Measurements from ENCODE around the gene NKG7. TPM values are rescaled to one million over a fixed set of nuclear protein-coding genes. Genes with fewer than 3 reads are reported as not detected.

Gene NKG7
- total and polyA plus RNA-seq, 2 of the 13 experiments (the other 11 are each of a cell fraction or from before 2014, with no cell fraction given) = 0.40 TPM; not detected in 1

DNA sequence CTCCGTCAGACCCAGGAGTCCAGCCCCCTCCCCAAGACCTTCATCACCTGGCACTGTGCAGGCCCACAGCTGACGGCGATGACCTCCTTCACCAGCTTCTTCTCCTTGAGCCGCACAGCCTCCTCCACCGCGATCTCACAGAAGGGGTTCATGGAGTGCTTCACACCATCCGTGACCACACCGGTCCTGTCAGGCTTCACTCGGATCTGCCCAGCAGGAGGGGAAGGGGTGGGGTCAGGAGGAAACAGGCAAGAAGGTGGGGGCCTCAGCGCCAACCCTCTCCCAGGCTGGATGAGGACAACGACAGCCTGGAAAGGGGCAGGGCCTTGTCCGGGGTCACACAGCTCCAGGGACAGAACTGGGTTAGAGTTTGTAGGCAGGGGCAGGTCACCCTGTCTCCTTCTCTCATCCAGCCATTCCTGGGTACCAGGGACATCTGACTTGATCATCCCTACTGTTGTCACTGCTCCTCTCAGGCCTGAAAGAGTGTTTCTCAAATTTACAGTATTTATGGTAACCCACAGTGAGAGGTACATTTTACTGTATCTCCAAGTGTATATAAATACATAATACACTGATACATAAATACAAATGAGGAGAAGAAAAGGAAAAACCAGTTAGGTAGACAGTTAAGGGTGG, 18.2 kb downstream of the NKG7 start (continued):
- TF ChIP-seq, protein P1, sequence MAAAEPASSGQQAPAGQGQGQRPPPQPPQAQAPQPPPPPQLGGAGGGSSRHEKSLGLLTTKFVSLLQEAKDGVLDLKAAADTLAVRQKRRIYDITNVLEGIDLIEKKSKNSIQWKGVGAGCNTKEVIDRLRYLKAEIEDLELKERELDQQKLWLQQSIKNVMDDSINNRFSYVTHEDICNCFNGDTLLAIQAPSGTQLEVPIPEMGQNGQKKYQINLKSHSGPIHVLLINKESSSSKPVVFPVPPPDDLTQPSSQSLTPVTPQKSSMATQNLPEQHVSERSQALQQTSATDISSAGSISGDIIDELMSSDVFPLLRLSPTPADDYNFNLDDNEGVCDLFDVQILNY (CRISPR knock-in tag; conservative IDR thresholded peaks at IDR 0.05) = no peak
- no peak for TF ChIP-seq ZNF709 (CRISPR knock-in tag; IDR thresholded peaks at IDR 0.05)

DNA sequence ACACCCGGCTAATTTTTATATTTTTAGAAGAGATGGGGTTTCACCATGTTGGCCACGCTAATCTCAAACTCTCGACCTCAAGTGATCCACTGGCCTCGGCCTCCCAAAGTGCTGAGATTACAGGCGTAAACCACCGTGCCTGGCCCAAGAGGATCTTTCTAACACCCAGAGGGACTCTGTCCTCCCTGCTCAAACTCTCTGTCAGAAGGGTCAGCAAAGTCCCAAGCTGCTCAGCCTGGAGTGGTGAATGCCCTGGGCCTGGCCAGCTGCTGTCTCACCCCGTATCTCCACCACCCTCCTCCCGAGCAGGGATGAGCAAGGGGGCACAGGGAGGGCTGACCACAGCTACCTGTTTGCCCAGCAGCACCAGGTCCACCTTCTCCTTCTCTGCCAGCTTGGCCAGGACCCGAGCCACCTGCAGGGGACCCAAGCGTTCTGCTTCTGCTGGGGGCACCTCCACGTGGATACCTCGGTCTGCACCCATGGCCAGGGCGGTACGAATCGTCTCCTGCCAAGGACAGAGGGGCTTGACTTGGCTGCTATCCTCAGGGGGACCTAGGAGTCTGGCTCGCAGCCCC, 19.6 kb downstream of the NKG7 start:
- Histone ChIP-seq H3K4me3 (replicated peaks in 1 of 3; ENCODE audit: insufficient read depth in 1 of 3, low read depth in 2 of 3, low read length in 3 of 3) (peak overlapping the region; percentile 56 to 82 (median 72)), H3K36me3 (replicated peaks in 1 of 2; ENCODE audit: control insufficient read depth in 1 of 2, insufficient read depth in 2 of 2, low read length in 2 of 2) (peaks cover 14 to 30% of the 10 kb centered on the region in 2 experiments), H3K79me2 (ENCODE audit: insufficient read depth, low read length) (peaks cover 61% of the 10 kb centered on the region), H3K27me3 (ENCODE audit: control insufficient read depth in 1 of 2, insufficient read depth in 2 of 2, low read length in 2 of 2) (no peaks in the 10 kb centered on the region; a peak in 1 of 5 replicates), H3K27ac (ENCODE audit: extremely low read length, insufficient read depth, low read length) (peak overlapping the region; percentile 79), H4K20me1 (ENCODE audit: insufficient read depth, low read length) (peaks cover 9% of the 10 kb centered on the region), H3K9ac (ENCODE audit: insufficient read depth, low read depth, low read length) (peak overlapping the region; percentile 99), H2AFZ (ENCODE audit: low read length) (no peak overlapping the region), H3K4me2 (ENCODE audit: low read depth, low read length) (peak overlapping the region; percentile 100), H3K9me3 (ENCODE audit: low read length) (no peaks in the 10 kb centered on the region), H3K4me1 (ENCODE audit: insufficient read depth, low read length) (peaks cover 86% of the 10 kb centered on the region)
- ATAC-seq (no peak), FAIRE-seq (no peak), DNase-seq (ENCODE audit: low spot score) (no peak)
- intact Hi-C loops (cut with micrococcal nuclease; ENCODE audit: unreplicated experiment) (no loop called here), in situ Hi-C loops (cut with HindIII; ENCODE audit: extremely low pct_ligation_motif_present, low pct_unique_long_range_greater_than_20kb) (no loop called here)
- ChIA-PET POLR2A (interaction anchor here (1.4 to 7.2 kb wide), 5 partner anchors 10 to 55 kb away, joined by 4 to 259 read pairs (median 69); partner anchors contain the start of genes ETFB, NKG7 and VSIG10L), CTCF (ENCODE audit: low intra/inter-chr PET ratio, low total read pairs) (no interaction called here)
- no TSS peak for BruUV-seq (replicated peaks)
- 13% methylated on average over 6 of the region's 16 CpGs for whole genome bisulfite sequencing (ENCODE audit: low lambda C conversion rate)
- TF ChIP-seq GZF1 (CRISPR knock-in tag; IDR thresholded peaks at IDR 0.05) (0 out of 2 replicates have a peak, but pooled peaks have one; percentile 33), ZNF44 (CRISPR knock-in tag; IDR thresholded peaks at IDR 0.05) (0 out of 2 replicates have a peak, but pooled peaks have one; percentile 74), ZNF510 (CRISPR knock-in tag; IDR thresholded peaks at IDR 0.05; ENCODE audit: low read depth) (0 out of 2 replicates have a peak, but pooled peaks have one; percentile 31), AGO2 (optimal IDR thresholded peaks at IDR 0.05; ENCODE audit: low read depth, low read length) (peak; percentile 96), MAZ (IDR thresholded peaks at IDR 0.05; ENCODE audit: borderline replicate concordance, low read depth, low read length) (no peak), MAZ (CRISPR knock-in tag; IDR thresholded peaks at IDR 0.05; ENCODE audit: low read depth) (0 out of 2 replicates have a peak, but pooled peaks have one; percentile 34), ZNF563 (CRISPR knock-in tag; IDR thresholded peaks at IDR 0.05) (0 out of 2 replicates have a peak, but pooled peaks have one; percentile 6), IRX3 (CRISPR knock-in tag; IDR thresholded peaks at IDR 0.05; ENCODE audit: borderline replicate concordance, low read depth) (no peak), BORCS8-MEF2B (CRISPR knock-in tag; IDR thresholded peaks at IDR 0.05) (0 out of 2 replicates have a peak, but pooled peaks have one; percentile 19), ZMYM3 (CRISPR knock-in tag; IDR thresholded peaks at IDR 0.05) (0 out of 2 replicates have a peak, but pooled peaks have one; percentile 23), ZNF451 (CRISPR knock-in tag; IDR thresholded peaks at IDR 0.05) (0 out of 2 replicates have a peak, but pooled peaks have one; percentile 30), ZFP37 (CRISPR knock-in tag; IDR thresholded peaks at IDR 0.05; ENCODE audit: borderline replicate concordance) (no peak), ZSCAN25 (CRISPR knock-in tag; IDR thresholded peaks at IDR 0.05) (0 out of 2 replicates have a peak, but pooled peaks have one; percentile 39), ZNF598 (CRISPR knock-in tag; IDR thresholded peaks at IDR 0.05; ENCODE audit: borderline replicate concordance) (0 out of 2 replicates have a peak, but pooled peaks have one; percentile 48)
- TF ChIP-seq, protein P2, sequence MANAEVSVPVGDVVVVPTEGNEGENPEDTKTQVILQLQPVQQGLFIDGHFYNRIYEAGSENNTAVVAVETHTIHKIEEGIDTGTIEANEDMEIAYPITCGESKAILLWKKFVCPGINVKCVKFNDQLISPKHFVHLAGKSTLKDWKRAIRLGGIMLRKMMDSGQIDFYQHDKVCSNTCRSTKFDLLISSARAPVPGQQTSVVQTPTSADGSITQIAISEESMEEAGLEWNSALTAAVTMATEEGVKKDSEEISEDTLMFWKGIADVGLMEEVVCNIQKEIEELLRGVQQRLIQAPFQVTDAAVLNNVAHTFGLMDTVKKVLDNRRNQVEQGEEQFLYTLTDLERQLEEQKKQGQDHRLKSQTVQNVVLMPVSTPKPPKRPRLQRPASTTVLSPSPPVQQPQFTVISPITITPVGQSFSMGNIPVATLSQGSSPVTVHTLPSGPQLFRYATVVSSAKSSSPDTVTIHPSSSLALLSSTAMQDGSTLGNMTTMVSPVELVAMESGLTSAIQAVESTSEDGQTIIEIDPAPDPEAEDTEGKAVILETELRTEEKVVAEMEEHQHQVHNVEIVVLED (CRISPR knock-in tag; IDR thresholded peaks at IDR 0.05; ENCODE audit: borderline replicate concordance) = 0 out of 2 replicates have a peak, but pooled peaks have one; percentile 30
- TF ChIP-seq, protein P3, sequence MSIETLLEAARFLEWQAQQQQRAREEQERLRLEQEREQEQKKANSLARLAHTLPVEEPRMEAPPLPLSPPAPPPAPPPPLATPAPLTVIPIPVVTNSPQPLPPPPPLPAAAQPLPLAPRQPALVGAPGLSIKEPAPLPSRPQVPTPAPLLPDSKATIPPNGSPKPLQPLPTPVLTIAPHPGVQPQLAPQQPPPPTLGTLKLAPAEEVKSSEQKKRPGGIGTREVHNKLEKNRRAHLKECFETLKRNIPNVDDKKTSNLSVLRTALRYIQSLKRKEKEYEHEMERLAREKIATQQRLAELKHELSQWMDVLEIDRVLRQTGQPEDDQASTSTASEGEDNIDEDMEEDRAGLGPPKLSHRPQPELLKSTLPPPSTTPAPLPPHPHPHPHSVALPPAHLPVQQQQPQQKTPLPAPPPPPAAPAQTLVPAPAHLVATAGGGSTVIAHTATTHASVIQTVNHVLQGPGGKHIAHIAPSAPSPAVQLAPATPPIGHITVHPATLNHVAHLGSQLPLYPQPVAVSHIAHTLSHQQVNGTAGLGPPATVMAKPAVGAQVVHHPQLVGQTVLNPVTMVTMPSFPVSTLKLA (IDR thresholded peaks at IDR 0.05) = no peak

All from HepG2 (cell line).